PC-9 (cell line): ENCODE measurements around the gene ALK.

ENCODE experiments used
- CTCF ChIP-seq: fragments of 200-600 bp; sonication (generic); conservative IDR thresholded peaks from 2 replicates; pipeline ENCODE4 v1.6.1; 2017; ENCODE audit warnings: mixed run types, antibody characterized with exemption, mild to moderate bottlenecking, moderate library complexity
- EZH2 ChIP-seq: fragments of 200-600 bp; sonication (generic); IDR thresholded peaks from 2 replicates; pipeline ENCODE4 v1.8.0; 2017; ENCODE audit warnings: antibody characterized with exemption, low read depth

- TF ChIP-seq CTCF (no peak), EZH2 (no peak)
These were observed 630.9 kb downstream of the ALK start for GRCh38 chr2:29290293-29291047.
